K562 (cell line): Measurements from ENCODE around the gene COMMD9. TPM values are rescaled to one million over a fixed set of nuclear protein-coding genes. Genes with fewer than 3 reads are reported as not detected.

Experiments
- ESRRB ChIP-seq: fragments of 250-450 bp; sonication (Bioruptor Pico); IDR thresholded peaks from 2 replicates; pipeline ENCODE4 v1.5.0; 2020; ENCODE audit warnings: mild to moderate bottlenecking, moderate library complexity, borderline replicate concordance
- NCOA4 ChIP-seq: fragments of 450-650 bp; IDR thresholded peaks from 2 replicates; pipeline ENCODE4 v1.6.1; 2018; ENCODE audit warnings: mild to moderate bottlenecking; ENCODE audit not compliant: partially characterized antibody
- NCOR1 ChIP-seq: fragments of 450-650 bp; IDR thresholded peaks from 2 replicates; pipeline ENCODE4 v1.6.1; 2016; ENCODE audit warnings: mild to moderate bottlenecking, moderate library complexity
- RB1 ChIP-seq: fragments of 450-650 bp; IDR thresholded peaks from 2 replicates; pipeline ENCODE4 v1.6.1; 2017; ENCODE audit warnings: low read depth, mild to moderate bottlenecking
- SP1 ChIP-seq: sonication (generic); formaldehyde crosslinking; IDR thresholded peaks from 2 replicates; pipeline ENCODE4 v1.8.1; 2022; ENCODE audit warnings: mild to moderate bottlenecking, missing genetic modification reagents
- SREBF2 ChIP-seq: sonication (generic); formaldehyde crosslinking; IDR thresholded peaks from 2 replicates; pipeline ENCODE4 v1.4.0; 2020; ENCODE audit warnings: mild to moderate bottlenecking, missing genetic modification reagents
- TSC22D4 ChIP-seq: fragments of 450-650 bp; IDR thresholded peaks from 2 replicates; pipeline ENCODE4 v1.6.1; 2016; ENCODE audit warnings: missing genetic modification characterization, missing biosample characterization, control low read depth
- ZBTB7A ChIP-seq: IDR thresholded peaks from 2 replicates; pipeline ENCODE4 v1.6.1; 2011; ENCODE audit warnings: low read depth, mild to moderate bottlenecking, low read length, moderate library complexity, borderline replicate concordance; ENCODE audit not compliant: control insufficient read depth
- ZNF184 ChIP-seq: sonication (generic); formaldehyde crosslinking; IDR thresholded peaks from 2 replicates; pipeline ENCODE4 v1.5.0; 2020; ENCODE audit warnings: missing genetic modification reagents
- ZNF586 ChIP-seq: fragments of 450-650 bp; formaldehyde crosslinking; conservative IDR thresholded peaks from 2 replicates; pipeline ENCODE4 v1.4.0; 2020; ENCODE audit warnings: mild to moderate bottlenecking, moderate library complexity
- ZNF644 ChIP-seq: fragments of 200-800 bp; sonication (Bioruptor generic); IDR thresholded peaks from 2 replicates; pipeline ENCODE4 v1.6.1; 2016; ENCODE audit warnings: low read depth, missing genetic modification characterization, missing compliant biosample characterization
- ZSCAN29 ChIP-seq: fragments of 450-650 bp; IDR thresholded peaks from 2 replicates; pipeline ENCODE4 v1.6.1; 2017
- polyA plus RNA-seq, 8 experiments: library from polyadenylated mRNA; depleted of rRNA in 4 of 8; stranded (reverse) in 5 of 8; unstranded in 3 of 8; fragments of >200 nt; fragmentation: Nextera tagmentation in 2 of 8; fragmentation: Illumina TruSeq in 1 of 8; extraction: Ambion mirVana in 2 of 8; extraction: Trizol in 1 of 8; gene quantifications; 2 replicates each; pipeline versions ENCODE4 v1.2.1 to v1.2.3, GENCODE V29; 2011 to 2014; ENCODE audit warnings: inconsistent platforms in 1 of 8, missing spikeins in 1 of 8
- total RNA-seq, 7 experiments: library from RNA; depleted of rRNA in 6 of 7; stranded (reverse); fragments of >200 nt in 6 of 7; fragmentation: Illumina TruSeq in 2 of 7; extraction: Trizol in 2 of 7; gene quantifications; 2 replicates each; pipeline versions ENCODE4 v1.2.1 to v1.2.3, GENCODE V29; 2011 to 2021; ENCODE audit warnings: low replicate concordance in 1 of 7
- TF ChIP-seq, protein P1 (sequence below), 2 experiments: fragments of 450-650 bp; conservative IDR thresholded peaks; 2 replicates each; pipeline ENCODE4 v1.6.1; 2017; ENCODE audit warnings: mild to moderate bottlenecking in 2 of 2, moderate library complexity in 2 of 2
- TF ChIP-seq, protein P2 (sequence below): fragments of 450-650 bp; formaldehyde crosslinking; IDR thresholded peaks from 2 replicates; pipeline ENCODE4 v1.4.0; 2022; ENCODE audit warnings: missing genetic modification characterization
- TF ChIP-seq, protein P3 (sequence below): fragments of 150-350 bp; conservative IDR thresholded peaks from 2 replicates; pipeline ENCODE4 v1.6.1; 2014; ENCODE audit warnings: low read length
- TF ChIP-seq, protein P4 (sequence below): sonication (generic); formaldehyde crosslinking; IDR thresholded peaks from 2 replicates; pipeline ENCODE4 v1.8.1; 2023; ENCODE audit warnings: mild to moderate bottlenecking, missing genetic modification reagents, moderate library complexity

The COMMD9 gene
- total and polyA plus RNA-seq, 9 of the 15 experiments (the other 6 are each of a cell fraction or from before 2014, with no cell fraction given): 27.3 to 121 (median 48.0) TPM

DNA sequence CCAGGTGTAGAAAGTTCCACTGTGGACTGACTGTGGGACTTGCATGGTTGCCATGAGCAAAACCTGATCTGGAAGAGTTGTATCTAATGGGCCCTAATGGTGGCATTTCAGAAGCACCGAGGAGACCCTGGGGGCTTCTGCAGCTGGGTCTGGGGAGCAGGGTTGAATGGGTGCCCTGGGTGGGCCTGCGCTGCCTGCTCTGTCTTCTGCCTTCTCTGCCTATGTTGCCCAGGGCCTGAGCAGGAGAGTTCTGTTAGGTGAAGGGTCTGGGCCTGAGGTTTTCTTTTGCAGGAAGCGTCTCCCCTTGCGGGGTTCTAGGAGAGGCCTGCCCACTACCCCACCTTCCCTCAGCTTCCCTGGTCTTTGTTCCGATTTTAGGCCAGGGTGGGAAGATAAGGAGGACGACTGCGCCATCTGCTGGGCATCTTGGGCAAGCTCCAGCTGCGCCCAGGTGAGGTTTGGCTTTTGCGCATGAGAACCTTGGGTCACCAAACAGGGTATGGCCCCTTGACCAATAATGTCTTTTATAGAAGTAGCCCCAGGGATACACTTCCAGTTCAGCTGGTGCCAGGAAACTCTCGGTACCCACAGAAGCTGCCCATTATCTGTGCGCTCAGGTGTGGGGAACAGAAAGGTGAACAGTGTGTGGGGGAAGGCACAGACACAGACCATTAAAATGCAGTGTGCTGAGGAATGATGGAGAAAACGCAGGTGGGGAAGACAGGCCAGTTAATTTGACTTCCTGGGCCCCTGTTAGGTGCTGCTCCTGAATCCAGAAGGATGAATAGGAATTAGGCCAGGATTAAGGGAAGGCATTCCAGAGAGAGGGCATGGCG, 23.2 kb downstream of the COMMD9 start (continued):
- TF ChIP-seq ZBTB7A (no peak), ZSCAN29 (no peak), ZNF586 (CRISPR knock-in tag) (no peak), TSC22D4 (tag) (no peak), ZNF644 (tag) (no peak), NCOA4 (no peak), SREBF2 (CRISPR knock-in tag) (no peak), NCOR1 (no peak), SP1 (CRISPR knock-in tag) (no peak), ZNF184 (CRISPR knock-in tag) (no peak), RB1 (no peak), ESRRB (CRISPR knock-in tag) (no peak)
- TF ChIP-seq, protein P1, sequence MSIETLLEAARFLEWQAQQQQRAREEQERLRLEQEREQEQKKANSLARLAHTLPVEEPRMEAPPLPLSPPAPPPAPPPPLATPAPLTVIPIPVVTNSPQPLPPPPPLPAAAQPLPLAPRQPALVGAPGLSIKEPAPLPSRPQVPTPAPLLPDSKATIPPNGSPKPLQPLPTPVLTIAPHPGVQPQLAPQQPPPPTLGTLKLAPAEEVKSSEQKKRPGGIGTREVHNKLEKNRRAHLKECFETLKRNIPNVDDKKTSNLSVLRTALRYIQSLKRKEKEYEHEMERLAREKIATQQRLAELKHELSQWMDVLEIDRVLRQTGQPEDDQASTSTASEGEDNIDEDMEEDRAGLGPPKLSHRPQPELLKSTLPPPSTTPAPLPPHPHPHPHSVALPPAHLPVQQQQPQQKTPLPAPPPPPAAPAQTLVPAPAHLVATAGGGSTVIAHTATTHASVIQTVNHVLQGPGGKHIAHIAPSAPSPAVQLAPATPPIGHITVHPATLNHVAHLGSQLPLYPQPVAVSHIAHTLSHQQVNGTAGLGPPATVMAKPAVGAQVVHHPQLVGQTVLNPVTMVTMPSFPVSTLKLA (conservative IDR thresholded peaks at IDR 0.05): no peak
- TF ChIP-seq, protein P2, sequence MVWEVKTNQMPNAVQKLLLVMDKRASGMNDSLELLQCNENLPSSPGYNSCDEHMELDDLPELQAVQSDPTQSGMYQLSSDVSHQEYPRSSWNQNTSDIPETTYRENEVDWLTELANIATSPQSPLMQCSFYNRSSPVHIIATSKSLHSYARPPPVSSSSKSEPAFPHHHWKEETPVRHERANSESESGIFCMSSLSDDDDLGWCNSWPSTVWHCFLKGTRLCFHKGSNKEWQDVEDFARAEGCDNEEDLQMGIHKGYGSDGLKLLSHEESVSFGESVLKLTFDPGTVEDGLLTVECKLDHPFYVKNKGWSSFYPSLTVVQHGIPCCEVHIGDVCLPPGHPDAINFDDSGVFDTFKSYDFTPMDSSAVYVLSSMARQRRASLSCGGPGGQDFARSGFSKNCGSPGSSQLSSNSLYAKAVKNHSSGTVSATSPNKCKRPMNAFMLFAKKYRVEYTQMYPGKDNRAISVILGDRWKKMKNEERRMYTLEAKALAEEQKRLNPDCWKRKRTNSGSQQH: no peak
- TF ChIP-seq, protein P3, sequence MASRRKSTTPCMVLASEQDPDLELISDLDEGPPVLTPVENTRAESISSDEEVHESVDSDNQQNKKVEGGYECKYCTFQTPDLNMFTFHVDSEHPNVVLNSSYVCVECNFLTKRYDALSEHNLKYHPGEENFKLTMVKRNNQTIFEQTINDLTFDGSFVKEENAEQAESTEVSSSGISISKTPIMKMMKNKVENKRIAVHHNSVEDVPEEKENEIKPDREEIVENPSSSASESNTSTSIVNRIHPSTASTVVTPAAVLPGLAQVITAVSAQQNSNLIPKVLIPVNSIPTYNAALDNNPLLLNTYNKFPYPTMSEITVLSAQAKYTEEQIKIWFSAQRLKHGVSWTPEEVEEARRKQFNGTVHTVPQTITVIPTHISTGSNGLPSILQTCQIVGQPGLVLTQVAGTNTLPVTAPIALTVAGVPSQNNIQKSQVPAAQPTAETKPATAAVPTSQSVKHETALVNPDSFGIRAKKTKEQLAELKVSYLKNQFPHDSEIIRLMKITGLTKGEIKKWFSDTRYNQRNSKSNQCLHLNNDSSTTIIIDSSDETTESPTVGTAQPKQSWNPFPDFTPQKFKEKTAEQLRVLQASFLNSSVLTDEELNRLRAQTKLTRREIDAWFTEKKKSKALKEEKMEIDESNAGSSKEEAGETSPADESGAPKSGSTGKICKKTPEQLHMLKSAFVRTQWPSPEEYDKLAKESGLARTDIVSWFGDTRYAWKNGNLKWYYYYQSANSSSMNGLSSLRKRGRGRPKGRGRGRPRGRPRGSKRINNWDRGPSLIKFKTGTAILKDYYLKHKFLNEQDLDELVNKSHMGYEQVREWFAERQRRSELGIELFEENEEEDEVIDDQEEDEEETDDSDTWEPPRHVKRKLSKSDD: no peak
- TF ChIP-seq, protein P4, sequence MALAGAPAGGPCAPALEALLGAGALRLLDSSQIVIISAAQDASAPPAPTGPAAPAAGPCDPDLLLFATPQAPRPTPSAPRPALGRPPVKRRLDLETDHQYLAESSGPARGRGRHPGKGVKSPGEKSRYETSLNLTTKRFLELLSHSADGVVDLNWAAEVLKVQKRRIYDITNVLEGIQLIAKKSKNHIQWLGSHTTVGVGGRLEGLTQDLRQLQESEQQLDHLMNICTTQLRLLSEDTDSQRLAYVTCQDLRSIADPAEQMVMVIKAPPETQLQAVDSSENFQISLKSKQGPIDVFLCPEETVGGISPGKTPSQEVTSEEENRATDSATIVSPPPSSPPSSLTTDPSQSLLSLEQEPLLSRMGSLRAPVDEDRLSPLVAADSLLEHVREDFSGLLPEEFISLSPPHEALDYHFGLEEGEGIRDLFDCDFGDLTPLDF (CRISPR knock-in tag): no peak
